Neural cell (in vitro differentiated cells): ENCODE data around the gene TRAPPC4.

Experiments used
- MXI1 ChIP-seq: fragments of 450-650 bp; conservative IDR thresholded peaks from 2 replicates; pipeline ENCODE4 v1.6.1; 2014; ENCODE audit warnings: antibody characterized with exemption, mild to moderate bottlenecking; ENCODE audit not compliant: poor library complexity, severe bottlenecking
- POLR2AphosphoS5 ChIP-seq: IDR thresholded peaks from 2 replicates; pipeline ENCODE4 v1.6.1; 2012
- SMC3 ChIP-seq: fragments of 450-650 bp; conservative IDR thresholded peaks from 2 replicates; pipeline ENCODE4 v1.6.1; 2014; ENCODE audit warnings: antibody characterized with exemption, mild to moderate bottlenecking, moderate library complexity; ENCODE audit not compliant: poor library complexity
- TF ChIP-seq, protein P1 (sequence below): fragments of 450-650 bp; IDR thresholded peaks from 2 replicates; pipeline ENCODE4 v1.5.1; 2014; ENCODE audit warnings: antibody characterized with exemption, mild to moderate bottlenecking, moderate library complexity; ENCODE audit not compliant: poor library complexity, severe bottlenecking

DNA sequence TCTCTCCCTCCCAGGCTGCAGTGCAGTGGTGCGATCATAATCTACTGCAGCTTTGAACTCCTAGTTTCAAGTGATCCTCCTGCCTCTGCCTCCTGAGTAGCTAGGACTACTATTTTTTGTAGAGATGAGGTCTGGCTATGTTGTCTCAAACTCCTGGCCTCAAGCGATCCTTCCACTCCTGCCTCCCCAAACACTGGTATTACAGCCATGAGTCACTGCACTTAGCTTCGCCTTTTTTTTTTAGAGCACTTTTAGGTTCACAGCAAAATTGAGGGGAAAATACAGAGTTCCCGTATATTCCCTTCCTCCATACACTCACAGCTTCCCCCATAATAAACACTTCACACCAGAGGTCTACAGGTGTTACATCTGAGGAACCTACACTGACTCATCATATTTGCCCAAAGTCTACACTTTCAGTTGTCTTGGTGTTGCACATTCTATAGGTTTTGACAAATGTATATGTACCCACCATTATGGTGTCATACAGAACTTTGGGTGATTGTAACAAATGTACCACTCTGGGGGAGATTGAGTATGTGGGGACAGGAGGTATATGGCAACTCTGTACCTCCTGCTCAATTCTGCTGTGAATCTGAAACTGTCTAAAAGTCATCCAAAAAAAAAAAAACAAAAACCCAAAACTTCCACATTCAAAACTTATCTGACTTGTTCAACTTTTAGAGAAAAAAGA, 23.4 kb downstream of the TRAPPC4 start:
- TF ChIP-seq SMC3, result no peak
- TF ChIP-seq, protein P1, sequence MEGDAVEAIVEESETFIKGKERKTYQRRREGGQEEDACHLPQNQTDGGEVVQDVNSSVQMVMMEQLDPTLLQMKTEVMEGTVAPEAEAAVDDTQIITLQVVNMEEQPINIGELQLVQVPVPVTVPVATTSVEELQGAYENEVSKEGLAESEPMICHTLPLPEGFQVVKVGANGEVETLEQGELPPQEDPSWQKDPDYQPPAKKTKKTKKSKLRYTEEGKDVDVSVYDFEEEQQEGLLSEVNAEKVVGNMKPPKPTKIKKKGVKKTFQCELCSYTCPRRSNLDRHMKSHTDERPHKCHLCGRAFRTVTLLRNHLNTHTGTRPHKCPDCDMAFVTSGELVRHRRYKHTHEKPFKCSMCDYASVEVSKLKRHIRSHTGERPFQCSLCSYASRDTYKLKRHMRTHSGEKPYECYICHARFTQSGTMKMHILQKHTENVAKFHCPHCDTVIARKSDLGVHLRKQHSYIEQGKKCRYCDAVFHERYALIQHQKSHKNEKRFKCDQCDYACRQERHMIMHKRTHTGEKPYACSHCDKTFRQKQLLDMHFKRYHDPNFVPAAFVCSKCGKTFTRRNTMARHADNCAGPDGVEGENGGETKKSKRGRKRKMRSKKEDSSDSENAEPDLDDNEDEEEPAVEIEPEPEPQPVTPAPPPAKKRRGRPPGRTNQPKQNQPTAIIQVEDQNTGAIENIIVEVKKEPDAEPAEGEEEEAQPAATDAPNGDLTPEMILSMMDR, result no peak
- TF ChIP-seq POLR2AphosphoS5, result no peak
- TF ChIP-seq MXI1, result no peak
